ENCODE data around the gene PLK5. TPM values are rescaled to one million over a fixed set of nuclear protein-coding genes. Genes with fewer than 3 reads are reported as not detected.

The PLK5 gene, protein sequence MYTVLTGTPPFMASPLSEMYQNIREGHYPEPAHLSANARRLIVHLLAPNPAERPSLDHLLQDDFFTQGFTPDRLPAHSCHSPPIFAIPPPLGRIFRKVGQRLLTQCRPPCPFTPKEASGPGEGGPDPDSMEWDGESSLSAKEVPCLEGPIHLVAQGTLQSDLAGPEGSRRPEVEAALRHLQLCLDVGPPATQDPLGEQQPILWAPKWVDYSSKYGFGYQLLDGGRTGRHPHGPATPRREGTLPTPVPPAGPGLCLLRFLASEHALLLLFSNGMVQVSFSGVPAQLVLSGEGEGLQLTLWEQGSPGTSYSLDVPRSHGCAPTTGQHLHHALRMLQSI
- total RNA-seq: 0.05 TPM in 1 of 2 replicates, not detected in the other

DNA sequence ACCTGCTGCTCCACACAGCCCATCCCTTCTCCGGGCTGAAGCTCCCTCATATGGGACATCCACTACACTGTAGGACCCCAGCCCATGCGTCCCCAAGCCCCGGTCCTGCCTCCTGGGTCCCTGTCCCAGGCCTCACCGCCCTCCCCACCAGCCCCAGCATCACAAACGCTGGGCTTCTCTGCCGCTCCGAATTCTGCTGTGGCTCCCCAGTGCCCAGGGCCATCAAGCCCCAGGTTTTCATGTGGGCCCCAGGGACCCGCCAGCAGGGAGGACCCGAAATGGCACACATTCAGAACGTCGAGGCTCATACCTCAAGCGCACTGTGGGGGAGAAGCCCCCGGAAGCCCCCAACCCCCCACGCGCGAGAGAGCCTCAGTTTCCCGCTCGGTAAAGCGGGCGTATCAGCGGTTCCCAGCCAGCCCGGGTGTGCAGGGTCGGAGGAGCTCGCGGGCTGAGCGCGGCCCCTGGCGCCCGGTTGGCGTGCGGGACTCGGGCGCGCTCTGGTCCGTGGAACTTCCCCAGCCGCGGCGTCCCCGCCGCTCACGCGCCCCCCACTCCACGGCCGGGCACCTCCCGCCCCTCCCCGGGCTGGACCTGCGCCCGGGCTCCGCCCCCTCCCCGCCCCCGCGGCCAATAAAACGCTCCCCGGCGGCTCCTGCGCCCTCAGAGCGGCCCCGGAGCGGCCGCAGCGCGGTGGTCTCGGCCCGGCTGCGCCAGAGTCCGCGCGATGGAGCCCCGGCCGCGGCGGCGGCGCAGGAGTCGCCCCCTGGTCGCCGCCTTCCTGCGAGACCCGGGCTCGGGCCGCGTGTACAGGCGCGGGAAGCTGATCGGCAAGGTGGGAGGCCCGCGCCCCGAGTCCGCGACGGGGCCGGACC lies at the start of gene PLK5:
Gene PLK5, plus strand, starts transcription at position 666 of the 875 bp plus-strand sequence. CDS start 2,920 bp downstream, outside the sequence.

DNA sequence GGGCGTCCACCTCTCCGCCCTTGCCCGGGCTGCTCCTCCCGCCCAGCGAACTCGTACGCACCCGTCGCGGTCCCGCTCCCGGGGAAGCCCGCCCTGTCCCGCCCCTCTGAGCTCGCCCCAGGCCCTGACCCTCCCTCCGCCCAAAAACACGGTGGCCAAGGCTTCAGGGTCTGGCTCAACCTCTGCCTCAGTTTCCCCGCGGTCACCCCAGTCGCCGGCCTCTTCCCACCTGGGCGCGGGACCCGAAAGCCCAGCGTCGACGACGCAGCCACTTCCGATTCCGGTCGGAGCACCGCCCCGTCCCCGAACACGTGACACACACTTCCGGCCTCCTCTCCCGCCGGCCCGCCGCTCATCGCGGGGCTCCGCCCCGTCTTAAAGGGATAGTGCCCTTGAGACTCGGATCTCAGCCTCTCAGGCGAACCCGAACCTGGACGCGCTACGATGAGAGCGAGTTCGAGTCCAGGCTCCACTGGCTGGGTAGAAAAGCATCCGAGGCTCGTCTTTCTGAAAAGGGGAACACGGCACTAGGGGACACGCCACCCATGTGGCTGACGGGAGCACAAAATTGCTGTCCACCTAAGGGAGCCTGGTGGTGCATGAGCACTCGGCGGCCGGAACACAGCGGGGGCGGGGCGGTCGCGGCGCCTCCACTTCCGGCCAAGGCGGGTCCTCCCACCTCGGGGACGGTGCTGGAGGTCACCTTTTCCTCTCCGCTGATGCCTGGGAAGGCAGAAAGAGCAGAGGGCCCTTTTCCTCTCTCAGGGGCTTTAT lies 44.8 kb upstream of the PLK5 start, which contains the start of gene C19orf25:
Gene C19orf25, minus strand, starts transcription at position 282 of the 774 bp plus-strand sequence. CDS start 312 bp downstream, outside the sequence.

DNA sequence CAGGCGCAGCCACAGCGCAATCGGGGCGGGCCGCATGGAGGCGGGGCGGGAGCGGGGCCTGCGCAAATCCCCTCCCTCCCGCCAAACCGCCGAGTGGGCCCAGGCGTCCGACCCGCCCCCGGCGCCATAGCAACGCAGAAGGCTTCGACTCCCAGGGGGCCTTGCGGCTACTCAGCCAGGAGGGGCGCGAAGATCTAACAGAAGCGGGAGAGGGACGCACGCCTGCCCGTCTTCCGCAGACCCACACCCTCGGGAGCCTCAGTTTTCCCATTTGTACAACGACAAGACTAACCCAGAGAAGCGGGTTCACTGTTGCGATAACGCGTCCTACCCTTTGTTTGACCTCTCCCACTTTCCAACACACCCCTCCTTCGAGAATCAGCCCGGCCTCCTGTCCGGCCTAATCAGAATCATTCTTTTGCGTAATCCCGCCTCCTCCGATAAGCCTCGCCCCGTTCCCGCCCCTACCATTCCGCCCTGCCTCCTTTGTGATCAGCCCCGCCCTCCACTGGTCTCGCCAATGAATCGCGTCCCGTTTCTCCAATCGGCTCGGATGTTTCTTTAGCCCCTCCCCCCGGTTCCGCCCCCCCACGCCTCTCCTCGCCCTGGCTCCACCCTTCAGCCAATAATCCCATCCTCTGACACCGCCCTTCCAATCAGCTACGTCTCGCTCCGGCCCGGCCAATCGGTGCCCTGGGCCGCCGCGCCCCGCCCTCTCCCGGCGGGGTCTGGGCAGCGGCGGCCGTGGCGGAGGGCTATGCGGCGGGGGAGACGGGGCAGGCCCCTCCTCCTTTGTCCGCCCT lies 33.4 kb upstream of the PLK5 start, which contains the start of gene PCSK4:
Gene PCSK4, minus strand, starts transcription at position 40 of the 803 bp plus-strand sequence. Its CDS starts 4 bp downstream, at position 36.

DNA sequence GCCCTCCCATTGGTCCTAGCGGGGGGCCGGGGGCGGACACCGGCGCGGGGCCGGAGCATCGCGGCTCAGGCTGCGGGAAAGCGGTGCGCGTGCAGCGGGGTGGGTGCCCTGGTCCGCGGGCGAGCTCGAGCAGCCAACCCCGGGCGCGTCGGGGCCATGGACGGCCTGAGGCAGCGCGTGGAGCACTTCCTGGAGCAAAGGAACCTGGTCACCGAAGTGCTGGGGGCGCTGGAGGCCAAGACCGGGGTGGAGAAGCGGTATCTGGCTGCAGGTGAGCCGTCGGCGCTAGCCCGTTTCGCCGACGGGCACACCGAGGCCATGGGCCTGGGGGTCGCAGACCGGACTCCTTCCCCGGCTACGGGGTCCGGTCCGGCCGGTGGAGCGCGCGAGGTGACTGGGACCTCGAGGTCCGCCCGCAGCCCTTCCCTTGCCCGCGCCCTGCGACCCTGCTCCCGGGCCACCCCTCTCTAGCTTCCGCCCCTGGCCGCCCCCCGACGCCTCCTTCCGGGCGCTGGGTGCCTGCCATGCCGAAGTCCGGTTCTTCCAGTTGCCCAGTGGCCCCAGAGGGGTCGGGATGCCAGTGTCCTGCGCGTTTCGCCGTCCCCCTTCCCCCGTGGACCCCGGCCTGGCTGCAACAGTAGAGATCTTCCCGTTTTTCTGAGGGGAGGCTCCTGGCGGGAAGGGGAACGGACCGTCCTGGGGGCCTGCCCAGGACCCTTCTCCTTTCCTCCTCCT lies 32.6 kb upstream of the PLK5 start, which contains the start of gene REEP6:
Gene REEP6, plus strand, starts transcription at position 68 of the 735 bp plus-strand sequence. Its CDS starts 89 bp downstream, at position 157.

DNA sequence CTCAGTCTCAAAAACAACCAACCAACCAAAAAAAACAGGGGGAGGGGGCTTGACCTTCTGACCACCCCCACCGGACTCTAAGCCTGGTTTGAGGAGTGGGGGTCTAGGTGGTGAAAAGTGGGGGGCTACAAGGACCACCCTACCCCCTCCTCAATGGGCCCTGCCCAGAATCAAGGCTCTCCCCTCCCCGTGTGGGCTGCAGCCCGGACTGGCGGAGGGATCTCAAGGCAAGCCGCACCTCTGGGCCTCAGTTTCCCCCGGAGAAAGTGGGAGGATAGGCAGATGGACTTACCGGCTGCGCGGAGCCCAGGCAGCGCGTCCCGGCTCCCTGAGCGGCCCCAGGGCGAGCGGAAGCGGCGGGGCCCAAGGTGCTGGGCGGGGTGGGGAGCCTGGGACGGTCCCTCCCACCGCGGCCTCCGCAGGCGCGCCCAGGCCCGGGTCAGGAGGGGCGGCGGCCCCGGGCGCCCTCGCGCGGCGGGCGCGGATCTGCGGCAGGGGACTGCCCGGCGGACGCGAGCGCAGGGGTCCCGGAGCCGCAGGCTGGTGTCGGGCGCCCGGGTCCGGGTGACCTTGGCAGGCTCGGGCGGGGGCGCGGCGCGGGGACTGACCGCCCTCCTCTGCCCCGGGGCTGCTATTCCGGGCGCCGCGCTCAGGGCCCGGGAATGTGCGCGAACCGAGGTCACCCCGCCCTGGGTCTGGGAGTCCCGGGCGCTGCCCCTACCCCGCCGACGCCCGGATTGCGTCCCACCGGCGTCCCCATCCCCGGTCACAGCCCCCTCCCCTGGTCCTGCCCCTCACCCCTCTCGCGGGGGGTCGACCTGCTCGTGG lies 11.0 kb upstream of the PLK5 start, which contains the start of gene ADAMTSL5:
Gene ADAMTSL5, minus strand, starts transcription at position 349 of the 828 bp plus-strand sequence. CDS start 2,076 bp downstream, outside the sequence.

DNA sequence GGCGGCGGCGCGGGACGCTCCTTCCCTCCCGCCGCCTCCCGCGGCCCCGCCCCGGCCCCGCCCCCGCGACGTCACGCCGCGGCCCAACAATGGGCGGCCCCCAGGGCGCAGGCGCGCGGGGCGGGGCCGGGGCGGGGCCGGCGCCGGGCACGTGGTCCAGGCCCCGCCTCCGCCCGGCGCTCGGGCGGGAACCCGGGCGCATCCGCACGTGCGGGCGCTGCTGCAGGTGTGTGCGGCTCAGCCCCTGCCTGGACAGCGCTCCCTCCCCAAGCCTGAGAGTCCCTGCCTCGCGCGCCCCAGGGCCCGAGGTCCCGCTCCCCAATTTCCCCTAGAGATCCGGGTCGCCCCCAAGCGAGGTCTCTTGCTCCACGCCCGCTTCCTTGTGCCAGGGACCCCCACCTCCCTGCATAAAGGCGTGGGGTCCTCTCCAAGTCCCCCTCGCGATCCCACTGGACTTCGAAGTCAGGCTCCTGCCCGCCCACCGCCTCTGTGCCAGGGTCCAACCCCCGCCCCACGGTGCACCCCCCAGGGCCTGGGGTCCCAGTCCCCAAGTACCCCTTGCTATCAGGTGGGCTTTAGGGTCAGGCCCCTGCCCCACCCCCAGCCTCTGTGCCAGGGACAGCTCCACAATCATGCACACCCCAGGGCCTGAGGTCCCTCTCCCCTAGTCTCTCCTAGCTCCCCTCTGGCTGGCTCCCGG lies 44.6 kb downstream of the PLK5 start, which contains the start of gene MEX3D:
Gene MEX3D, minus strand, starts transcription at position 6 of the 700 bp plus-strand sequence. CDS start 267 bp downstream, outside the sequence.

Other genes starting within 250 kb of the PLK5 start
- gene FAM174C, start 248.5 kb upstream of the PLK5 start, total RNA-seq: 81.9 and 109 TPM in 2 replicates
- gene EFNA2, start 238.2 kb upstream of the PLK5 start, total RNA-seq: not detected in 2 replicates
- 151 and 201 TPM in 2 replicates for gene NDUFS7, start 140.2 kb upstream of the PLK5 start, total RNA-seq
- gene GAMT, start 122.5 kb upstream of the PLK5 start, total RNA-seq: 28.4 and 31.1 TPM in 2 replicates
- gene DAZAP1, start 116.5 kb upstream of the PLK5 start, total RNA-seq: 62.3 and 89.2 TPM in 2 replicates
- gene RPS15, start 85.7 kb upstream of the PLK5 start, total RNA-seq: 2,484 and 5,127 TPM in 2 replicates
- 0.05 and 0.07 TPM in 2 replicates for gene APC2, start 74.0 kb upstream of the PLK5 start, total RNA-seq
- 33.7 and 51.3 TPM in 2 replicates for gene C19orf25, start 44.9 kb upstream of the PLK5 start, total RNA-seq
- 0.28 and 0.71 TPM in 2 replicates for gene PCSK4, start 33.7 kb upstream of the PLK5 start, total RNA-seq
- 8.3 and 10.4 TPM in 2 replicates for gene REEP6, start 32.9 kb upstream of the PLK5 start, total RNA-seq
- gene ADAMTSL5, start 11.1 kb upstream of the PLK5 start, total RNA-seq: 3.7 and 5.2 TPM in 2 replicates
- 55.4 and 66.9 TPM in 2 replicates for gene MEX3D, start 44.2 kb downstream of the PLK5 start, total RNA-seq
- gene MBD3, start 68.8 kb downstream of the PLK5 start, total RNA-seq: 115 and 122 TPM in 2 replicates
- 89.6 and 117 TPM in 2 replicates for gene UQCR11, start 81.4 kb downstream of the PLK5 start, total RNA-seq
- gene TCF3, start 128.5 kb downstream of the PLK5 start, total RNA-seq: 156 and 180 TPM in 2 replicates
- 0.28 TPM in 2 replicates for gene ONECUT3, start 229.4 kb downstream of the PLK5 start, total RNA-seq